Measurements from ENCODE around the gene LPAR1.

Gene LPAR1

DNA sequence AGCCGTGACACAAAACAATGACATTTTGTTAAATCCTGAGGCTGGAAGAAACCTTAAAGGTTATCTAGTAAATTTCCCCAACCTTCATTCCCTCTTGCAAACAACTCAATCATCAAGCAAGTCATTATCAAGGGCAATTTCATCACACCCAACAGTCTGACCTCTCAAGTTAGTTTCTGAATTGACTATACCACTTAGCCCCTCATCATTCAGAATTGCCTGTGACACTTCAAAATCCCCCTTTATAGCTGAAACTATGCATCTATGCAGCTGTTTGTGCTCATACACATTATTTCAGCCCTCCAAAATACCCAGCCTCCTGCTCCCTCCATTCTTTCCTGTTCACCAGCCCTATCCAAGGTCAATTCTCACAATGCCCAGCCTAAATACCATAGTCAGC lies 24.6 kb downstream of the LPAR1 start:
- TF ChIP-seq, protein P1, sequence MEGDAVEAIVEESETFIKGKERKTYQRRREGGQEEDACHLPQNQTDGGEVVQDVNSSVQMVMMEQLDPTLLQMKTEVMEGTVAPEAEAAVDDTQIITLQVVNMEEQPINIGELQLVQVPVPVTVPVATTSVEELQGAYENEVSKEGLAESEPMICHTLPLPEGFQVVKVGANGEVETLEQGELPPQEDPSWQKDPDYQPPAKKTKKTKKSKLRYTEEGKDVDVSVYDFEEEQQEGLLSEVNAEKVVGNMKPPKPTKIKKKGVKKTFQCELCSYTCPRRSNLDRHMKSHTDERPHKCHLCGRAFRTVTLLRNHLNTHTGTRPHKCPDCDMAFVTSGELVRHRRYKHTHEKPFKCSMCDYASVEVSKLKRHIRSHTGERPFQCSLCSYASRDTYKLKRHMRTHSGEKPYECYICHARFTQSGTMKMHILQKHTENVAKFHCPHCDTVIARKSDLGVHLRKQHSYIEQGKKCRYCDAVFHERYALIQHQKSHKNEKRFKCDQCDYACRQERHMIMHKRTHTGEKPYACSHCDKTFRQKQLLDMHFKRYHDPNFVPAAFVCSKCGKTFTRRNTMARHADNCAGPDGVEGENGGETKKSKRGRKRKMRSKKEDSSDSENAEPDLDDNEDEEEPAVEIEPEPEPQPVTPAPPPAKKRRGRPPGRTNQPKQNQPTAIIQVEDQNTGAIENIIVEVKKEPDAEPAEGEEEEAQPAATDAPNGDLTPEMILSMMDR (IDR thresholded peaks at IDR 0.05; ENCODE audit: low read depth, low read length): no peak
- no peaks in the 10 kb centered on the region for H3K36me3 ChIP-seq
- H3K9me3 ChIP-seq: no peaks in the 10 kb centered on the region
- H3K4me1 ChIP-seq: peaks cover 29% of the 10 kb centered on the region
- no peaks in the 10 kb centered on the region for H3K27me3 ChIP-seq
- H3K4me3 ChIP-seq (ENCODE audit: low read depth, low read length): no peak overlapping the region
- DNase-seq: no peak

DNA sequence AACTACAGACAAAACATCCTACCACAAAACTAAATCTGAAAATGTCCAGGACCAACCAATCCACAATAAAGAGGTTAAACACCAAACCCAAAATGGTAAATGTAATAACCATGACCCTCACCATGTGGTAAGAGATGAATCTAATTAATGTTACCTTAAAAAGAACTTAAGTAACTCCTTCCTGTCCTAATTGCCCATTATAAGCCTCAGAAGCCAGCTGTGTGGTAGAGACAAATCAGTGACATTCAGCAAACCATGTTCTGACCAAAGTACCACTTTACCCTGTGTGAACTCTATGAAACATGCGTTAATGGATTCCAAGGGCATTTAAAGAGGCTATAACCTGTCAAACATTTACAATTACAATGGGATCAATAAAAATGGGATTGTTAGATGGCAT lies 25.0 kb downstream of the LPAR1 start:
- H3K9me3 ChIP-seq: no peaks in the 10 kb centered on the region
- no peak for DNase-seq
- peaks cover 29% of the 10 kb centered on the region for H3K4me1 ChIP-seq
- no peaks in the 10 kb centered on the region for H3K27me3 ChIP-seq
- H3K36me3 ChIP-seq: no peaks in the 10 kb centered on the region
- TF ChIP-seq, protein P1 (IDR thresholded peaks at IDR 0.05; ENCODE audit: low read depth, low read length): no peak
- no peak overlapping the region for H3K4me3 ChIP-seq (ENCODE audit: low read depth, low read length)

DNA sequence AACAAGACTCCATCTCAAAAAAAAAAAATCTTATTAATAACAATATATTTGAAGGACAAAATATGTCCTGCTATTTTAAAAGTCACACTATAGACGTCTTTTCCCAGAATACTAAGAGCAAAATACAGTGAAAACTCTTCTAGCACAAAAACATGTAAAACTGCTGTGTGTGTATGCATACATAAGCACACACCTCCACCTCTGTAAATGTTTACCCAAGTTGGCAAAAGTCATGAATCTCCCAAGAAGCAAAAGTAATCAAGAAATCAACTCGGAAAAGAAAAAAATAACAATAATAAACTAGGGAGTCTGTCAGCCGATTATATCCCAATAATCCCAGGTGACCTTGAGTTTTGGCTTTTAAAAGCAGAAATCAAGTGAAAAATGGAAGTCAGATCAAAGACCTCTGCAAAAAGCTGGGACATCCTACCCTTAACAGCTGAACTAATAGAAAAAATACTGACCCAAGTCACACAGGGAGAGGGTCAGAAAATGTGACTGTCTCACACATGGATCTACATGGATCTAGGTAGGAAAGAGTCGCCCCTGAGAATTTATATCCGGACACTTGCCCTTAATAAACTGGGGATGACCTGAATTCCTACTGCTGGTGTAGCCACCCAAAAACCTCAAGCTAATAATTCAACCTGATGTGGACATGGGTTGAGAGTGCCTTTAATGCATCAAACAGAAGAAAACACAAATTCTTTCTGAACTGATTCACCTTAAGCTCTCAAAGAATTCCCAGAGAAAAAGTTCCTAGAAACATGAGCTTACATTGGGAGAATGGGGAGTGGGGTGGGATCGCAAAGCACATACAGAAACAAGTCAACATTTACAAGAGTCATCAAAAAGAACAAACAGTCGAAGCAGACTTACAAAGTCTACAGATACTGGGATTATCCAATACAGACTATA lies 29.9 kb downstream of the LPAR1 start:
- TF ChIP-seq, protein P1 (IDR thresholded peaks at IDR 0.05; ENCODE audit: low read depth, low read length): no peak

DNA sequence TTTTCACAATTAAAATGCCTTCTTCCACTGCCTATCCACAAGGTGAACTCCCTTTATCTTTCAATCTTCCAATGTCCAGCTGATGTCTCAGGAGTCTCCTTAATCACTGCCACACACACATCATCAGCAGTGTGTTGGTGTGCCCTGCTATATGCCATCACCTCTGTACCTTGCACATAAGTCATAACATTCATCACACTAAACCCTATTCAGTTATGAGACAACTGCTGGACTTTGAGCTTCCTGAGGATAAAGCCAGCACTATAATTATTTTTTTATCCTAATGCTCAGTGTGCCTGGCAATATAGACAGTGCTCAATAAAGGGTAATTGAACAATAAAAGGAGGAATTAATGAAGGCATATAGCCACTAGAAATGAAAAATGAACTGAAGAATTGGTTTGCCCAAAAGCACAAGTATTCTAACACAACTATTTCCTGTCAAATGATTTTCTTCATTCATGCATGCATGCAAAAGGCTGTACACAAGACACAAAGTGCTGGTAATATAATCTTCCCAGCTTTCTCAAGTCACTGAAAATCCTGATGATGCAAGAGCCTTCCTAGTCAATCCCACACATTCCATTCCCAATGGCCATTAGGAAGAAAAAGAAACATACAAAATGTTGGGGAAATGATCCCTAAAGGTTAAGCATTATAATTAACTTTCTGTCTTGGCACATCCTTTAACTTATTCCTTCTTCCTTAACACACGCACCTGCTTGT lies 32.4 kb downstream of the LPAR1 start:
- DNase-seq: no peak
- H3K9me3 ChIP-seq: no peaks in the 10 kb centered on the region
- no peaks in the 10 kb centered on the region for H3K4me1 ChIP-seq
- no peaks in the 10 kb centered on the region for H3K36me3 ChIP-seq
- no peaks in the 10 kb centered on the region for H3K27me3 ChIP-seq
- TF ChIP-seq, protein P1 (IDR thresholded peaks at IDR 0.05; ENCODE audit: low read depth, low read length): no peak
- H3K4me3 ChIP-seq (ENCODE audit: low read depth, low read length): no peak overlapping the region

More for the DNA sequence above, 29.9 kb downstream of the LPAR1 start:
- Histone ChIP-seq H3K36me3 (no peaks in the 10 kb centered on the region), H3K27me3 (no peaks in the 10 kb centered on the region), H3K9me3 (no peaks in the 10 kb centered on the region), H3K4me1 (peaks cover 2% of the 10 kb centered on the region; the same call in 1 of the 2 replicates), H3K4me3 (ENCODE audit: low read depth, low read length) (no peak overlapping the region)
- DNase-seq: no peak

DNA sequence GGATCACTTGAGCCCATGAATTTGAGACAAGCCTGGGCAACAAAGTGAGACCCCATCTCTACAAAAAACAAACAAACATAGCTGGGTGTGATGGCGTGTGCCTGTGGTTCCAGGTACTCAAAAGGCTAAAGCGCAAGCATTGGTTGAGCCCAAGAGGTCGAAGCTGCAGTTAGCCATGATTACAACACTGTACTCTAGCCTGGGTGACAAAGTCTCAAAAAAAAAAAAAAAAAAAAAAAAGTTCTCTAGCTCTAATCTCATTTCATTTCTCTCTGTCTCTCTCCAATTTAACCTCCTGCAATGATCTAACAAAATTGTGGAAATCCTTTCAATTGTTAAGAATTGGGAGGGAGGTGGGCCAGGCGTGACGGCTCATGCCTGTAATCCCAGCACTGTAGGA lies 33.3 kb downstream of the LPAR1 start:
- Histone ChIP-seq H3K36me3 (no peaks in the 10 kb centered on the region), H3K4me1 (no peaks in the 10 kb centered on the region), H3K4me3 (ENCODE audit: low read depth, low read length) (no peak overlapping the region), H3K9me3 (no peaks in the 10 kb centered on the region), H3K27me3 (no peaks in the 10 kb centered on the region)
- DNase-seq: no peak
- TF ChIP-seq, protein P1 (IDR thresholded peaks at IDR 0.05; ENCODE audit: low read depth, low read length): no peak

All from BE2C (cell line).